GM12878 (cell line): ENCODE results near the gene RPS6KA4. TPM values are rescaled to one million over a fixed set of nuclear protein-coding genes. Genes with fewer than 3 reads are reported as not detected.
A peak's percentile ranks its signal among the peaks of the same experiment; 100 is the strongest.

Source experiments
- ATAC-seq: fragments of 200-7000 bp; cut with Tn5 transposase; 3 replicates; pipeline ENCODE4 v1.9.1; 2020; ENCODE audit warnings: mild to moderate bottlenecking, moderate library complexity
- BruUV-seq: library from RNA; stranded (reverse); fragments of 400-500 nt; replicated peaks from 2 replicates; lab custom pipeline; 2021; lab: Mats Ljungman, UMichigan
- CTCF ChIA-PET: fragments of 300-600 bp; sonication (Branson Sonifier 250); formaldehyde crosslinking; extraction: SDS; loops from one replicate; lab custom pipeline; 2021; ENCODE audit warnings: inconsistent platforms; lab: Yijun Ruan, JAX
- POLR2A ChIA-PET: fragments of 350-600 bp; formaldehyde crosslinking; extraction: SDS; loops from one replicate; lab custom pipeline; 2021; ENCODE audit warnings: inconsistent platforms; lab: Charles Lee
- RAD21 ChIA-PET: fragments of 300-600 bp; sonication (Branson Sonifier 250); formaldehyde crosslinking; loops from one replicate; lab custom pipeline; 2023; ENCODE audit warnings: antibody characterized with exemption; ENCODE audit not compliant: unreplicated experiment; lab: Charles Lee
- SMC1A ChIA-PET: fragments of 300-600 bp; sonication (Branson Sonifier 250); formaldehyde crosslinking; loops from one replicate; lab custom pipeline; 2023; ENCODE audit not compliant: unreplicated experiment, uncharacterized antibody; lab: Charles Lee
- DNase-seq: peaks from one replicate; pipeline ENCODE4 v3.0.0-alpha.2; 2011; ENCODE audit warnings: low read depth, low spot score
- FAIRE-seq: peaks from 3 replicates; lab custom pipeline; 2011; peaks lifted over from hg19 to GRCh38; lab: Jason Lieb, UNC
- H2AFZ ChIP-seq: 2 replicates; pipeline ENCODE4 v1.6.0; 2011; ENCODE audit warnings: low read depth, low read length, control low read depth; ENCODE audit not compliant: control insufficient read depth
- H3K27ac ChIP-seq: 2 replicates; pipeline ENCODE4 v1.5.1; 2011; ENCODE audit warnings: control low read depth; ENCODE audit not compliant: control insufficient read depth, insufficient read depth
- H3K27me3 ChIP-seq, 2 experiments: replicated peaks in 1 of 2; 2 replicates each; pipeline versions ENCODE4 v1.6.0 to v1.6.1; 2011; ENCODE audit warnings: low read length in 1 of 2; ENCODE audit not compliant: control insufficient read depth in 2 of 2, insufficient read depth in 2 of 2
- H3K36me3 ChIP-seq, 2 experiments: 2 replicates each; pipeline ENCODE4 v1.5.1; 2011; ENCODE audit warnings: low read length in 1 of 2; ENCODE audit not compliant: control insufficient read depth in 2 of 2, insufficient read depth in 2 of 2
- H3K4me1 ChIP-seq: 2 replicates; pipeline ENCODE4 v1.6.1; 2011; ENCODE audit warnings: mild to moderate bottlenecking, low read length, moderate library complexity, mixed read lengths; ENCODE audit not compliant: control insufficient read depth, insufficient read depth
- H3K4me2 ChIP-seq: 2 replicates; pipeline ENCODE4 v1.6.0; 2011; ENCODE audit warnings: control low read depth; ENCODE audit not compliant: control insufficient read depth, insufficient read depth
- H3K4me3 ChIP-seq: fragments of 200-600 bp; sonication (generic); 2 replicates; pipeline ENCODE4 v1.5.1; 2016
- H3K79me2 ChIP-seq: 2 replicates; pipeline ENCODE4 v1.6.0; 2011; ENCODE audit warnings: low read length; ENCODE audit not compliant: control insufficient read depth, insufficient read depth
- H3K9ac ChIP-seq: 2 replicates; pipeline ENCODE4 v1.8.0; 2011; ENCODE audit warnings: low read length, control low read depth, mixed read lengths; ENCODE audit not compliant: control insufficient read depth, insufficient read depth
- H3K9me3 ChIP-seq: replicated peaks from 3 replicates; pipeline ENCODE4 v1.5.1; 2011; ENCODE audit warnings: mild to moderate bottlenecking, low read length; ENCODE audit not compliant: control insufficient read depth, insufficient read depth
- H4K20me1 ChIP-seq: 2 replicates; pipeline ENCODE4 v1.6.0; 2011; ENCODE audit not compliant: control insufficient read depth, insufficient read depth
- BCL11A ChIP-seq: IDR thresholded peaks from 2 replicates; pipeline ENCODE4 v1.6.1; 2011; ENCODE audit warnings: low read depth, low read length
- GATAD2B ChIP-seq: fragments of 450-650 bp; conservative IDR thresholded peaks from 2 replicates; pipeline ENCODE4 v1.6.1; 2017; ENCODE audit warnings: low read depth, mild to moderate bottlenecking, moderate library complexity
- HCFC1 ChIP-seq: fragments of 150-350 bp; IDR thresholded peaks from 2 replicates; pipeline ENCODE4 v1.6.1; 2014; ENCODE audit warnings: low read length
- HDAC6 ChIP-seq: fragments of 200-600 bp; sonication (generic); IDR thresholded peaks from one replicate; pipeline ENCODE4 v1.8.0; 2017; ENCODE audit warnings: antibody characterized with exemption; ENCODE audit not compliant: unreplicated experiment
- IKZF1 ChIP-seq: fragments of 450-650 bp; conservative IDR thresholded peaks from 2 replicates; pipeline ENCODE4 v1.6.1; 2017; ENCODE audit warnings: antibody characterized with exemption, mild to moderate bottlenecking
- IKZF2 ChIP-seq, 2 experiments: fragments of 450-650 bp; IDR thresholded peaks; 2 replicates each; pipeline ENCODE4 v1.6.1; 2017; ENCODE audit warnings: mild to moderate bottlenecking in 2 of 2, moderate library complexity in 2 of 2
- JUND ChIP-seq: IDR thresholded peaks from 2 replicates; pipeline ENCODE4 v1.6.1; 2012; ENCODE audit warnings: low read depth, mild to moderate bottlenecking, low read length, improper control_type of control experiment, moderate library complexity
- KLF5 ChIP-seq: fragments of 450-650 bp; IDR thresholded peaks from 2 replicates; pipeline ENCODE4 v1.6.1; 2014; ENCODE audit warnings: mild to moderate bottlenecking; ENCODE audit not compliant: partially characterized antibody
- MTA3 ChIP-seq: IDR thresholded peaks from 2 replicates; pipeline ENCODE4 v1.6.1; 2012; ENCODE audit warnings: low read length, inconsistent platforms, borderline replicate concordance
- NFXL1 ChIP-seq: fragments of 450-650 bp; IDR thresholded peaks from 2 replicates; pipeline ENCODE4 v1.6.1; 2017; ENCODE audit warnings: antibody characterized with exemption, mild to moderate bottlenecking, borderline replicate concordance
- PAX5 ChIP-seq: IDR thresholded peaks from 2 replicates; pipeline ENCODE4 v1.6.1; 2011; ENCODE audit warnings: low read depth, low read length, borderline replicate concordance
- PAX8 ChIP-seq: fragments of 450-650 bp; IDR thresholded peaks from 2 replicates; pipeline ENCODE4 v1.6.1; 2017; ENCODE audit warnings: mild to moderate bottlenecking, moderate library complexity
- POLR2AphosphoS5 ChIP-seq: IDR thresholded peaks from 2 replicates; pipeline ENCODE4 v1.6.1; 2011; ENCODE audit warnings: mild to moderate bottlenecking, low read length, inconsistent platforms
- RUNX3 ChIP-seq: IDR thresholded peaks from 2 replicates; pipeline ENCODE4 v1.6.1; 2012; ENCODE audit warnings: low read length, inconsistent platforms
- SMAD5 ChIP-seq: IDR thresholded peaks from 2 replicates; pipeline ENCODE4 v1.6.1; 2016; ENCODE audit warnings: antibody characterized with exemption, low read depth
- SMC3 ChIP-seq: IDR thresholded peaks from 2 replicates; pipeline ENCODE4 v1.6.1; 2011; ENCODE audit warnings: low read length, improper control_type of control experiment, borderline replicate concordance
- SP1 ChIP-seq: IDR thresholded peaks from one replicate; pipeline ENCODE4 v1.6.1; 2011; ENCODE audit warnings: low read depth, low read length
- ZZZ3 ChIP-seq: IDR thresholded peaks from 2 replicates; pipeline ENCODE4 v1.6.1; 2011; ENCODE audit warnings: low read depth; ENCODE audit not compliant: control insufficient read depth, insufficient read length
- WGBS: methylation state at CpG from one replicate; pipeline ENCODE4 v1.1.6; 2016; ENCODE audit warnings: low lambda C conversion rate; ENCODE audit not compliant: insufficient replicate concordance, insufficient coverage; ENCODE audit errors: missing lambda C conversion rate; 5-methylcytosine and 5-hydroxymethylcytosine counted together
- in situ Hi-C: fragments of 300-500 bp; cut with MboI; formaldehyde crosslinking; loops from 9 replicates; pipeline ENCODE4 v1.14.3; 2018; ENCODE audit warnings: mixed read lengths
- intact Hi-C: fragments of 100-400 bp; cut with micrococcal nuclease; formaldehyde crosslinking; loops from one replicate; pipeline ENCODE4 v1.14.2; 2022; ENCODE audit not compliant: unreplicated experiment
- polyA plus RNA-seq, 11 experiments: library from polyadenylated mRNA; depleted of rRNA in 4 of 11; unstranded in 6 of 11; stranded (reverse) in 5 of 11; fragments of >200 nt; fragmentation: Nextera tagmentation in 4 of 11; fragmentation: Illumina TruSeq in 1 of 11; extraction: Ambion mirVana in 4 of 11; extraction: Trizol in 1 of 11; gene quantifications; 1 replicate in 1 of 11; 2 replicates in 10 of 11; pipeline versions ENCODE4 v1.2.1 to v1.2.3, GENCODE V29; 2011 to 2016; ENCODE audit warnings: inconsistent platforms in 2 of 11, missing spikeins in 2 of 11, low read depth in 1 of 11
- total RNA-seq, 4 experiments: library from RNA; depleted of rRNA in 3 of 4; stranded (reverse); fragments of >200 nt in 3 of 4; fragmentation: Illumina TruSeq in 1 of 4; extraction: Trizol in 1 of 4; gene quantifications; 2 replicates each; pipeline versions ENCODE4 v1.2.1 to v1.2.3, GENCODE V29; 2013 to 2021

Gene RPS6KA4
- total and polyA plus RNA-seq, 10 of the 15 experiments (the other 5 are each of a cell fraction or from before 2014, with no cell fraction given): 0.34 to 32.6 (median 11.3) TPM

DNA sequence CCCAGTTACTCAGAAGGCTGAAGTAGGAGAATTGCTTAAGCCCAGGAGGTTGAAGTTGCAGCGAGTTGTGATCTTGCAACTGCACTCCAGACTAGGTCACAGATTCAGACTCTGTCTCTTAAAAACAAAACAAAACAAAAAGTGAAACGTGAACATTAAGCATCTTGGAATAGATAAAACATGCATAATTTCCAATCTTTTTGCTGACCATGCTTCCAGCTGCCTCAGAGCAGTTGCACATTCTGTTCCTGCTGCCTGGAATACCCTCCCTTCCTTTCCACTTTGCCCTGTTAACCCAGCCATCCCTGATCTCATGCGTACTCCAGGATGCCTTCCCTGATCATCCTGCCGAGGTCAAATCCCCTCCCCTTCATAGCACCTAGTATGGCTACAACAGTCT is 19.7 kb upstream of the RPS6KA4 start:
- peak in 1 of 2 experiments; percentile 10; a peak in 1 of 4 replicates for TF ChIP-seq IKZF2 (IDR thresholded peaks at IDR 0.05)
- TF ChIP-seq BCL11A: no peak
- Histone ChIP-seq H3K4me1 (peaks cover 33% of the 10 kb centered on the region), H3K27me3 (no peaks in the 10 kb centered on the region), H3K4me3 (peak overlapping the region; percentile 90), H3K9me3 (no peaks in the 10 kb centered on the region), H3K79me2 (peaks cover 24% of the 10 kb centered on the region), H4K20me1 (no peaks in the 10 kb centered on the region; the same call in 1 of the 2 replicates), H3K36me3 (peaks cover 7 to 8% of the 10 kb centered on the region in 2 experiments; a peak in 3 of 4 replicates), H2AFZ (peak overlapping the region; percentile 49), H3K4me2 (peak overlapping the region; percentile 100), H3K9ac (peak overlapping the region; percentile 78), H3K27ac (peak overlapping the region; percentile 77)
- DNase-seq (no peak), FAIRE-seq (peak; percentile 52), ATAC-seq (no peak)
- 29% methylated on average over 4 of the region's 4 CpGs for WGBS
- RAD21 ChIA-PET: interaction anchor here (0.6 to 3.9 kb wide), 3 partner anchors 15 to 794 kb away, joined by 3 to 53 read pairs (median 41); partner anchors contain the start of genes PRDX5 and TRMT112
- in situ Hi-C loops: no loop called here
- intact Hi-C loops: no loop called here
- POLR2A ChIA-PET: interaction anchor here (0.7 to 4.6 kb wide), 7 partner anchors 8 to 446 kb away, joined by 3 to 37 read pairs (median 6); partner anchors contain the start of genes ESRRA, PRDX5 and TRMT112
- SMC1A ChIA-PET: interaction anchor here (1.7 kb wide), 1 partner anchor 21 kb away, joined by 12 read pairs; the partner anchor contains the start of genes PRDX5 and TRMT112
- CTCF ChIA-PET: interaction anchor here (11.7 to 14.7 kb wide), 2 partner anchors 17 to 21 kb away, joined by 100 to 228 read pairs; partner anchors contain the start of genes PRDX5 and TRMT112
- TSS peak; percentile 85 for BruUV-seq

DNA sequence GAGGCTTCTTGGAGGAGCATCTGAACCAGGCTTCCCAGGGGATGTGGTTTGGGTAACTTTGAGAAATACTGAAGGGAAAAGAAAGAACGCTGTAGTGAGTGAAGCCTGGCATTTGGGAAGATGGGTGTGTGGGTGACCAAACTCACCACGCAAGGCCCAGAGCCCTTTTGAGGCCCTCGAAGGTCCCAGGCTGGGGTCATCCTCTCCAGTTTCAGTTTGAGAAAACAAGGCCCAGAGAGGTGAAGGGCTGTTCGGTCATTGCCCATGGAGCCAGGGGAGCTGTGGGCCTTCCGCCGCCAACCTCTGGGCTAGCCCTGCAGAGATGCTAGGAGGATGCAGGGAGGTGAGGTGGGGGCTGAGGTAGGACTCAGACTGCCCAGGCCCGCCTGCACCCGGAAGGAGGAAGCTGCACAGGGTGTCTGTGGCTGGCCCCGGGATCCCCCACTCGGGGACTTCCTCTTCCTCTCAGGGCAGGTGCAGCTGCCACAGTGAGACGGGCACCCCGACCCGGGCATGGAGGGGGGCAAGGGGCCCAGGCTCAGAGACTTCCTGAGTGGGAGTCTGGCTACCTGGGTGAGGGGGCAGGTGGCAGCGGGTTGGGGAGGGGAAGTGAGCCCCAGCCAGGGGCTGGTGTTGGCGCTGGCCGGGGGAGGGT is 19.1 kb upstream of the RPS6KA4 start, which contains the start of gene CCDC88B:
Gene CCDC88B, plus strand, starts transcription at position 451 of the 655 bp plus-strand sequence. Its CDS starts 63 bp downstream, at position 514.
- H3K27me3 ChIP-seq: no peaks in the 10 kb centered on the region
- H3K4me3 ChIP-seq: peak within 1 kb of the TSS; percentile 90
- FAIRE-seq (peak; percentile 93), ATAC-seq (peak; percentile 81), DNase-seq (no peak)
- intact Hi-C loops (loop anchor here (1.0 kb wide), 2 partner anchors 23 to 35 kb away; partner anchors contain the start of genes ESRRA and TRMT112), in situ Hi-C loops (no loop called here)
- SMC1A ChIA-PET: interaction anchor here (0.8 to 3.9 kb wide), 3 partner anchors 8 to 22 kb away, joined by 3 to 28 read pairs (median 6); partner anchors contain the start of genes PRDX5 and TRMT112
- peaks cover 24% of the 10 kb centered on the region for H3K79me2 ChIP-seq
- H3K4me2 ChIP-seq: peak within 1 kb of the TSS; percentile 100
- peak within 1 kb of the TSS; percentile 49 for H2AFZ ChIP-seq
- CTCF ChIA-PET: interaction anchor here (0.6 to 14.7 kb wide), 8 partner anchors 8 to 299 kb away, joined by 3 to 228 read pairs (median 8); partner anchors contain the start of genes ESRRA, PRDX5 and TRMT112
- H3K9me3 ChIP-seq: no peaks in the 10 kb centered on the region
- H3K4me1 ChIP-seq: peaks cover 27% of the 10 kb centered on the region
- no TSS peak for BruUV-seq
- no peaks in the 10 kb centered on the region; the same call in 1 of the 2 replicates for H4K20me1 ChIP-seq
- POLR2A ChIA-PET: interaction anchor here (0.8 to 4.6 kb wide), 7 partner anchors 9 to 133 kb away, joined by 3 to 37 read pairs (median 5); partner anchors contain the start of genes ESRRA, FERMT3, PRDX5 and TRMT112
- RAD21 ChIA-PET: interaction anchor here (0.6 to 3.9 kb wide), 4 partner anchors 8 to 30 kb away, joined by 3 to 53 read pairs (median 24); partner anchors contain the start of genes PRDX5 and TRMT112
- H3K27ac ChIP-seq: peak within 1 kb of the TSS; percentile 77
- peaks cover 8 to 11% of the 10 kb centered on the region in 2 experiments; a peak in 3 of 4 replicates for H3K36me3 ChIP-seq
- peak within 1 kb of the TSS; percentile 78 for H3K9ac ChIP-seq
- 0% methylated on average over 16 of the region's 16 CpGs for WGBS
- TF ChIP-seq KLF5: no peak
- TF ChIP-seq ZZZ3: no peak
- TF ChIP-seq SP1: no peak
- no peak for TF ChIP-seq SMC3
- TF ChIP-seq GATAD2B: peak; percentile 96
- no peak for TF ChIP-seq PAX8
- no peak for TF ChIP-seq NFXL1
- peak; percentile 50; the same call in 1 of the 2 replicates for TF ChIP-seq SMAD5
- TF ChIP-seq PAX5: peak; percentile 62; the same call in 1 of the 2 replicates
- TF ChIP-seq BCL11A: no peak
- TF ChIP-seq HDAC6: no peak
- TF ChIP-seq MTA3: no peak
- no peak; the same call in none of the 2 replicates for TF ChIP-seq POLR2AphosphoS5
- peak; percentile 40; the same call in 1 of the 2 replicates for TF ChIP-seq HCFC1
- TF ChIP-seq RUNX3: peak; percentile 70
- peak; percentile 90 for TF ChIP-seq IKZF1
- no peak for TF ChIP-seq JUND
